ENCODE data around the gene HARBI1.

HARBI1 gene, protein sequence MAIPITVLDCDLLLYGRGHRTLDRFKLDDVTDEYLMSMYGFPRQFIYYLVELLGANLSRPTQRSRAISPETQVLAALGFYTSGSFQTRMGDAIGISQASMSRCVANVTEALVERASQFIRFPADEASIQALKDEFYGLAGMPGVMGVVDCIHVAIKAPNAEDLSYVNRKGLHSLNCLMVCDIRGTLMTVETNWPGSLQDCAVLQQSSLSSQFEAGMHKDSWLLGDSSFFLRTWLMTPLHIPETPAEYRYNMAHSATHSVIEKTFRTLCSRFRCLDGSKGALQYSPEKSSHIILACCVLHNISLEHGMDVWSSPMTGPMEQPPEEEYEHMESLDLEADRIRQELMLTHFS

DNA sequence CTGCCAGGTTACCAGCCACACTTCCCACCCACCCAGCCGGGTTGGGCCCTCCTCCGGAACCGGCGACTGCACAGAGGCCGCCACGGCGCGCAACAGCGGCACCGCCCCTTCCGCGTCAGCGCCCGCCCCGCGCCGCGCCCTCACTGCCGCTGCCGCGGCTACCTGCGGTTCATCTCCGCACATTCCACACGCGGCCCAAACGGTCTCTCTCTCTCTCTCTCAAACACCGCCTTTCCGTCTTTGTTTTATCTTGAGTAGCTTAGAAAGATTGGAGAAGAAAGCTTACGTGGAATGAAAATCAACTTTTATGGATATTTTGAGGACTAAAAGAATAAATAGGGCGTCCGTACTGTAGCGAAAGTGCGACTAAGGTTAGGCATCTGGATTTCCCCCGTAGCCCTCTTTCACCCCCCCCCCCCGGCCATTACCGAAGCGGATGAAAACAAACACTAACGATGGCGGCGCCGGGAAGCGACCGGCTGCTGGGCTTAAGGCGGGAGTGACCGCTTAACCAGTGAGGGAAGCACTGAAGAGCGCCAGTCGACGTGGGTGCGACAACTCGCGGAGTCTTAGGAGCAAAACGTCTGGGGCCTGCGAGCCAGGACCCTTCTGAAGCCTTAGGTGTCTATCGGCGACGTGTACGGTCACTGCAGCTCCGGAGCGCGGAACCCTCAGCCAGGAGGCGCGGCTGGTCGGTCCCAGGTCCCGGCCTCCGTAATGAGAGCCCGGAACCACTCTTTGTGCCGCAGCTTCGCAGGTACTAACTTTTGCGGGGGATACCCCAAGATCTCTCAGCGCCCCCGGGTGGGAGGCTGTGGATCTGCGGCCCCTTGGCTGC, at the start of gene HARBI1, which contains the start of gene ATG13:
HARBI1 (minus strand) TSS at position 94 of the 838 bp plus-strand sequence. CDS start 990 bp downstream, outside the sequence.
ATG13 (plus strand) TSS at position 420 of the 838 bp plus-strand sequence. CDS start 26,739 bp downstream, outside the sequence.
- peak; percentile 89 for DNase-seq (ENCODE audit: low read depth)

DNA sequence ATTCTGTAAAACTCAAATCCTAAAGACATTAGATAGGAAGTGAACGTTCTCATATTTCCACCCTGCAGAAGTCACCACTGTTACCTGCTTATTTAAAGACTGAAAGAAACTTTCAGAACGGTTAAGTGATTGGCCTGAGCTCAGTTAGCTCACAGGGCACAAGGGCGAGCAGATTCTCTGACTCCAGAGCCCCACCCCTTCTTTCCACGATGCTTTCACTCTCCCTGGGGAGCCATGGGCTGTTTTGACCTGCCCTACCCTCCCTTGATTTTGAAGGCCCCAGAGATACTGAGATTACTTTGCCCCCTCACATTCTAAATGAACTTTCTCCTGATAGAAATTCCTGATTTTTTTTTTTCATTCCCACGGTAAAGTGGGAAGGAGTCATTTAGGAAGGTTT, 49.5 kb upstream of the HARBI1 start:
- DNase-seq (ENCODE audit: low read depth) = no peak

DNA sequence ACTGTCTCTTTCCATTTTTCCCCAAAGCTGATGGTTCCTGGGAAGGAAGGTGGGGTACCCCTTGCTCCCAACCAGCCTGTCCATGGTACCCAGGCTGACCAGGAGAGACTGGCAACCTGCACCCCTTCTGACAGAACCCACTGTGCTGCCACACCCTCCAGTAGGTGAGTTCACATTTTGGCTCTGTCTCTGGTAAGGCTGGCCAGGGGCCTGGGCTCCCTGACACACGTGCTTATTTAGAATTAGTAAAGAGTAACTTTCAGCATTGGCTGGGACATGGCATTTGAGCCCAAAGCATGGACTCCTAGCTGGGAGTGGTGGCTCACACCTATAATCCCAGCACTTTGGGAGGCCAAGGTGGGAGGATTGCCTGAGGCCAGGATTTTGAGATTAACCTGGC, 48.3 kb upstream of the HARBI1 start:
- DNase-seq (ENCODE audit: low read depth) = no peak

DNA sequence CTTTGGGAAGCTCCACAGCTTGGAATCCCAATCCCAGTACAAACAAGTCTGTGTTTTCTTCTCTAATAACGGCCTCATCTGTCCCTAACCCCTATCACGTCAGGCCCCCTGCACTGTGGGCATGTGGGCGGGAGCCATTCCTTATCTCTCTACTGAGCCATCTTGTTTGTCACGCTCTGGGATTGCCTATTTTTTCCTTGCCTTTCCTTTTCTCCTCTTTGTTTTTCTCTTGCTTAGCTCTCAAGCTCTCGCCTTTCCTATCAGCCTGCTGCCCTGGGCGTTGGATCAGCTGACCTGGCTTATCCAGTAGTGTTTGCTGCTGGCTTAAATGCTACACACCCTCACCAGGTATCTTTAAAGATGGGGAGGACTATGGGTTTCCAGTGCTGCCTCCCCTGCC, 47.6 kb upstream of the HARBI1 start:
- no peak for DNase-seq (ENCODE audit: low read depth)

DNA sequence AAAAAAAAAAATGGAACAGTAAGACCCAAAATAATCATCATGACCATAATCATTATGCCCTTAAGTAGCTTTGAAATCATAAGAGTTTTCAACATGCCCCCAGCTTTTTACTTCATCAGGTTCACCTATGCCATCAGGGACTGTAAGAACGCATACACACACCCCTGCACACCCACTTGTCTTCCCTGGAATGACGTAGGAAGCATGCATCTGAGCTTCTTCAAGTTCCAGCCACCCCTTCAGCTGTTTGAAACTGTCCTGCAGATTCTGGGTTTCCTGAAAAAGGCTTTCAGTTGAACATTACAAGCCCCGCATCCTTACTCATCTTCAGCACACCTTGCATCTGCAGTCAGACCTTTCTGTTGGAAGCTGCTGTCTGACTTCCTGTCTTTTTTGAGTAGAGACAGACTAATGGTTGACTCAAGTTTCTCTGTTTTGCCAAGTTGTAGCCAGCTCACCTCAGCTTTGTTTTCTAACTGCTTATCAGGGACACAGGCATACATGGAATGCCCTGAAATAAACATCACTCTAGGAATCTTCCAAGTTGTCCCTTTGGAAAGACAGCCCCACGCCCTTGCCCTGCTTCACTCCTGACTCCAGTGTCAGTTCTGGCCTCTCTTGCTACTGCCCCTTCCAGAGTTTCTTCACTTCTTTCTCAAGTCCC, 46.4 kb upstream of the HARBI1 start:
- no peak for DNase-seq (ENCODE audit: low read depth)

DNA sequence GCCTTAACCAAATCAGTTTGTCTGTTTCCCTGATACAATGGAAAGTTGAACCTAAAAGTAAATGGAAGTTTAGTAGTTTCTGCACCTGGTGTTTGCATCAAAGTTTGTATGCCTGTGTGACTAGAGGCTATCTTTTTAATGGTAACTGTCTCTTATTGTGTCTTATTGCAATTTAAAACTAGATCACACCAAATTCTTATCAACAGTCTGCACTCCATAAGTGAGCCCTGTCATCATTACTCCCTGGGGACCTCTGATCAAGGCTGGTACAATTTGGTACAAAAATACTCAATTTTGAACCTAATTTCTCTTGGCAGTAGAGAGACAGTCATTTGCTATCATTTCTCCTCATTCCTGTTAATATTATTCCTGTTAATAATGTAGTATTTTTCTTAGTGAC, 45.3 kb upstream of the HARBI1 start:
- DNase-seq (ENCODE audit: low read depth) = no peak

DNA sequence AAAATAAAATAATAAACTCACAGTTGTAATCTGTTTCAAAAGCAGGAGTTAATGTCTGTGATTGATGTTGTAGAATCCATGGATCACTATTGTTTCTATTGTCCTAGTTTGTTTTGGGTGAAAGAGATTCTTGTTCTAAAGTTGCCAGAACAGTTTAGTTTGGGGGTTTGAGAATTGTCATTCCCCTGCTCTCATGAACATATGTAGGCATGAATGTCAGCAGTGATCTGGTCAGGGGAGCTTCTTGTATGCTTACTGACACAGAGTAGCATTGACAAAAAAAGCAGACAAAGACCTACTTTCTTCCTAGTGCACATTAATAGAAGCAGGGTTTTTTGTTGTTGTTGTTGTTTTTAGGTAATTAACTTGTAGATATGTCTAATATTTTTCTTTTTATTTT, 44.8 kb upstream of the HARBI1 start:
- DNase-seq (ENCODE audit: low read depth) = no peak

DNA sequence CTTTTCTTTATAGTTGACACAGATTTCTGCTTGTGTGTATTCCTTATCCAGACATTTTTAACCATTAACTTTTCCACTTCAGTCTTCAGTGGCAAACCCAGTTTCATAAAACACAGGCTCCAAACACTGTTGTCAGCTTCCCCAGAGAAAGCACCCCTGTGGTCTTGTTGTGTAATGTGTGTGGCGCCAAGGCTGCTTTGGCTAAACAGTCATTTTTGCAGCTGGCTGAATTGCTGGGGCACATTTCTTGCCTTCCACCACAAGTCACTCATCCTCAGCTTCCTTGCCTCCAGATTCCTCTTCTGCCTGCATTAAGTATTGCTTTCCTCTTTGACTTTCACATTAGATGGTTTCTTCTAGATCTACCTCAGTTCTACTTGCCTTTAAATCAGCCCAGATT, 42.9 kb upstream of the HARBI1 start:
- no peak for DNase-seq (ENCODE audit: low read depth)

DNA sequence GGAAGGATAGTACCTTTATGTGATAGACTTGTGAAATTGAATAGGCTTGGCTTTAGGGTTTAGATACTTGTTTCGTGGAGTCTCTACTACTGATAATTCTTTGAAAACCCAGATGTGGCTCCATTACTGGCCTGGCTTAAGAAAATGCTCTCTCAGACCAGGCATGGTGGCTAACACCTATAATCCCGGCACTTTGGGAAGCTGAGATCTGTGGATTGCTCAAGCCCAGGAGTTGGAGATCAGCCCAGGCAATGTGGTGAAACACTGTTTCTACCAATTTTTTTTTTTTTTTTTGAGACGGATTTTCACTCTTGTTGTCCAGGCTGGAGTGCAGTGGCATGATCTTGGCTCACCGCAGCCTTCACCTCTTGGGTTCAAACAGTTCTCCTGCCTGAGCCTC, 41.2 kb upstream of the HARBI1 start:
- no peak for DNase-seq (ENCODE audit: low read depth)

DNA sequence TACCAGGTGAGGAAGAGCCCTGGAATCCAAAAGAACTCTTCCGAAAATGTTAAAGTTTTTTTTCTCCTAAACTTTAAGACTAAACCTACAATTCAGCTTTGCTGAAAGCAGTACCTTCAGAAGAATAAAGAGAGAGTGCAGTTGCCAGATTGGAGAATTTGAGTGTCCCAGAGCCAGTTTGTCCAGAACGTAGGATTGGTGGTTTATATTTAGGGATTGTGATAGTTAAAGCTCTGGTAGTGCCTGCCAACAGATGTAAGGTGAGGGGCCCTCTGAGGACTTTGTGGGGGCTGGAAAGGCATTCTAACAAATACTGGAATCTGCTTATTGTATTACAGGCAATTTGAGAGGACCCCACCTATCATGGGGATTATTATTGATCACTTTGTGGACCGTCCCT, 40.2 kb upstream of the HARBI1 start:
- no peak for DNase-seq (ENCODE audit: low read depth)

DNA sequence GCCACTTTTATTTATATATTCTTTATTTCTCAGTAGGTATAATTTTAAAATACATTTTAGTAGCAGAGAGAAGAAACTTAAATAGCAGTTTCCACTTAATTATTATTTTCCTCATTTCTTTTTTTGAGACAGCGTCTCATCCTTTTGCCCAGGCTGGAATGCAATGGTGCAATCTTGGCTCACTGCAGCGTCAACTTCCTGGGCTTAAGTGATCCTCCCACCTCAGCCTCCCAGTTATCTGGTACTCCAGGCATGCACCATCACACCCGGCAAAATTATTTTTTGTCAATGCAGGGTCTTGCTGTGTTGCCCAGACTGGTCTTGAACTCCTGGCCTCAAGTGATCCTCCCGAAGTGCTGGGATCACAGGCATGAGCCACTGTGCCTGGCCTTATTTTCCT, 38.6 kb upstream of the HARBI1 start:
- DNase-seq (ENCODE audit: low read depth) = no peak

DNA sequence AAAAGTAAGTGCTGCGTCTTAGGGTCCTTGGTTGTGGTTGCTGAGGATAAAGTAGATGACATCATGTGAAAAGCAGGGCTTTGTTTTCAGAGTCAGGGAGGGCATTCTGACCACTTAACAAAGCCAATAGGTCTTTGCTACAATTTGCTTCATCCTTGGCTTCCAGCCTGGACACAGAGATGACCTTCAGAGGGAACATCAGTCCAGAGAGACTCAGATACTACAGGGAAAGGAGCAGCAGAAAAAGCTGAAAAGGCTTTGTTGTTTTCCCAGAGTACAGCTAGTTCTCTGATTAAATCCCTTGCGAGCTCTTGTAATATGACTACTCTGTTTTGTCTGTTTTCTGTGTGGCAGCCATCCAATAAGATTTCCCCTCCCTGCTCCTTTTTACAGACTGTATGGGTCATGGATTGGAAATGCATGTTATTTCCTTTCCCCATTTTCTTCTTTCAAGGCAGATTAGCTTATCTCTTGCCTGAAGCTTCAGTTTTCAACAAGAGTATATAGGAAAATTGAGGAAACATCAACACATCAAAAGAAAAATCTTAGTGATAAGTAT, 32.2 kb upstream of the HARBI1 start:
- no peak for DNase-seq (ENCODE audit: low read depth)

DNA sequence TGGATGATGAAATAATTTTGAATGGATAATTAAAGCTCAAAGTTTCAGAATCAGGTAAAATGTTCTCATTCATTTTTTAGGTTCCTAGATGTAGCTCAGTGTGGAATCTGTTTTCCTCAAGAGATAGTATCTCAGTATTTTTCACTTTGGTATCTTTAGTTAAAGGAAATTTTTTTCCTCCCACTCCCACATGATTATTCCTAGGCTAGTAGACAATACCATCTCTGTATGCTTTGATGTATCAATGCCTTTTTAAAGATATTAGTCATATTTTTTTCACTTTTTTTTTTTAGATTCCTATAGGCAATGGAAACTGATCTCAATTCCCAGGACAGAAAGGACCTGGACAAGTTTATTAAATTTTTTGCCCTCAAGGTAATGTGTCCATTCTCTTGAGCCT, 27.0 kb upstream of the HARBI1 start:
- DNase-seq (ENCODE audit: low read depth) = no peak

DNA sequence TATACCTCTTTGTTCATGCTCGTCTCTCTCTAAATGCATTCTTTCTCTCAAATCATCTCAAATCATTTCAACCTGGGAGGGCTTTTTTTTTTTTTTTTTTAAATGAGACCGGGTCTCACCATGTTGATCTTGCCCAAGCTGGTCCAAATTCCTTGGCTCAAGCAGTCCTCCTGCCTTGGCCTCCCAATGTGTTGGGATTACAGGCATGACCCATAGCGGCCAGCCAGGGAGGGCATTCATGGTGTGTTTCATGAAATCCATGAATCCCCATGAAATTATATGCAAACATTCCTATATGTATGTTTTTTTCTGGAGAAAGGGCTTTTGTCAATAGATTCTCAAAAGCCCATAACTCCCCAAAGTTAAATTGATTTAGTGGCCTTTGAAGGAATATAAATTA, 26.5 kb upstream of the HARBI1 start:
- no peak for DNase-seq (ENCODE audit: low read depth)

DNA sequence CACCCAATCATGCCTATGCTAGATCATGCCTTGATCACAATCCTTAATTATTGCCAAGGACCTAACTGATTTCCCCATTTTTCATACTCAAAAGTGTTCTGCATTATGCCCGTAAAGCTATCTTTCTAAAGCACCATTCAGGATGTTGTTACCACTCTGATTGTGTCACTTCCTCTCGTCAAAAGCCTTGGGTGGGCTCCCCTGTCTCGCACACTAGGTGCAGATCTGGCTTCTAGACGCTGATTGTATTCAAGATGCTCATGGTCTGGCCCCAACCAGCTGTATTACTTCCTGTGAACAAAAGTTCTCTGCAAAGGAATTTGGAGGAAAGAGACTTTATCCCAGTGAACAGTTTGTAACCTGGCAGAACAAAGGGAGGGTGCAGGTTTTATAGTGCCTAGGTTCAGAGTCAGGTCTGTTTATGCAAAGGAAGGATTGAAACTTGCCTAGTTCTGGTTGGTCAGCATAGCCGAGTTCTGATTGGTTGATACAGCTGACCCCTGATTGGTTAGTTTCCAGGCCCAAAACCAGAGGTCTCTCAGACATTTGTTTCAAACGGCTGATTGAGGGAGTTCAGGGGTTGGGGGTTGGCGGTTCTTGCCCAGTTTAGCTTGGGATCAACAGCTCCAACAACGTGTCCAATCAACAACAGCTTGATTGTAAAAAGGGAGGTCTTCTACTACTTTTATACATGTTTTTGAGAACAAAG, 25.8 kb upstream of the HARBI1 start:
- no peak for DNase-seq (ENCODE audit: low read depth)

DNA sequence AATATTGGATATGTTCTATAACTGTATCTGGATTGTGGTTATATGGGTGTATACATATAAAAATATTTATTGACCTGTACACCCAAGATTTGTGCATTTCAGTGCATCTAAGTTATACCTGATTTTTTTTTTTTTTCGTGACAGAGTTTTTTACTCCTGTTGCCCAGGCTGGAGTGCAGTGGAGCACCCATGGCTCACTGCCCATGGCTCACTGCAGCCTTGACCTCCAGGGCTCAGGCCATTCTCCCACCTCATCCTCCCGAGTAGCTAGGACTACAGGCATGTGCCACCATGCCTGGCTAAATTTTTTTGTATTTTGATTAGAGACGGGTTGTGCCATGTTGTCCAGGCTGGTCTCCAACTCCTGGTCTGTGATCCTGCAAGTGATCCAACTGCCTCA, 24.6 kb upstream of the HARBI1 start:
- no peak for DNase-seq (ENCODE audit: low read depth)

DNA sequence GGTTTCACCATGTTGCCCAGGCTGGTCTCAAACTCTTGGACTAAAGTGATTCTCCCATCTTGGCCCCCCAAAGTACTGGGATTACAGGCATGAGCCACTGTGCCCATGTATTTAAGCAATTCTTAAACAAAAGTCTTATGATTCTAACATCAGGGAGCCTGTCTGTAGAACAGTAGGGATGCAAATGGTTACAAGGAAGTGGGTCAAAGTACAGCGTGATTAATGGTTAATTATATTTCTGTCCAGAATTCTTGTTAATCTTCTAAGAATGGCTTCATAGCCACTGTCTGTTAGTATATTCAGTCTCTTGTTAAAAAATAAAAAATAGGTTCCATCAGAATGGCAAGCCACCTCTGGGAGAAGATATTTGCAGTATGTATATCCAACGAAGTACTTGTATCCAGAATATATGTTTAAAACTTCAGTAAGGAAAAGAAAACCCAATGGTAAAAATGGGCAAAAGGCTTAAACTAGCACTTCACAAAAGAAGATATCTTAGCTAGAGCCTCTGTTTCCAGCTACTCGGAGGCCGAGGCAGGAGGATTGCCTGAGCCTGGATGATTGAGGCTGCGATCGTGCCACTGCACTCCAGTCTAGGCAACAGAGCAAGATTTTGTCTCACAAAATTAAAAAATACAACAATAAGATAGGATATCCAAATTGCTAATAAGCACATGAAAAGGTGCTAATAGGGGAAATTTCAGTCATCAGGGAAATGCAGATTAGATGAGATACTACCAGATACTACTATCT, 23.2 kb upstream of the HARBI1 start:
- no peak for DNase-seq (ENCODE audit: low read depth)

DNA sequence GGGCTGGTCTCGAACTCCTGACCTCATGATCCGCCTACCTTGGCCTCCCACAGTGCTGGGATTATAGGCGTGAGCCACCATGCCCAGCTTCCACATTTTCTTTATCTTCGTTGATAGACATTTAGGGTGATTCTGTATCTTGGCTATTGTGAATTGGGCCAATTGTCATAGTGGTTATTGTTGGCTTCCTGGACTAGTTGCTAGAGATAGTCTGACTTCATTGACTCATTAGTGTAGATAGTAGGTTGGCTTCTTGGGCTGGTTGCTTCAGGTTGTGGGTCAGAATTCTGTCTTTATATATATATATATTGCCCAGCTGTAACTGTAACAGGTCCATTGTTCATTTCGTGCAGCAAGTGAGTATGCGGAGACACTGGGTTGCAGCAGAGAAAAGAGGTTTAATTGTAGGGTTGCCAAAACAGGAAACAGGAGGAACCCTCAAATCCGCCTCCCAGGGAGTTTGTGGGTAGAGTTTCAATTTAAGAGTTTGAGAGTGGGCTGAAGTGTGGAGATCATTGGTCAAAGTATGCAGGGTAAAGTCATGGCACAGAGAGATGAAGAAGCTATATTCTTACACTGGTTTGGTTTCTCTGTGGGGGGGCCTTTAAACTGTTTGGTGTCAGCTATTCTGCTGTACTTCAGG, 22.3 kb upstream of the HARBI1 start:
- no peak for DNase-seq (ENCODE audit: low read depth)

DNA sequence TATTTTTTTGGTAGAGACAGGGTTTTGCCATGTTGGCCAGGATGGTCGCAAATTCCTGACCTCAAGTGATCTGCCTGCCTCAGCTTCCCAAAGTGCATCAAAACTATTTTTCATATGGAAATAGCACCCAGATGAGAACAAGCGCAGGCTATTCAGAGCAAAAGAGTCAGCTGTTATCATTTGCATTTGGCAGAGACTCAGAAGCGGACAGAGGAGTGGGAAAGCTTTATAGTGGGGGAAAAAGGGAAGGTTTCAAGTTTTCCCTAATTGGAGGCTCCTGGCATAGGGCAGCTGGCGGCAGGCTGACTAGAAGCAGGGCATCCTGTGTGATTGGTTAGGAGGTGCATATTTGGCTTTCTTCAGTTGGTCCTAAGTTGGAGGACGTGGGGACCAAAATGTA, 20.5 kb upstream of the HARBI1 start:
- DNase-seq (ENCODE audit: low read depth) = no peak

DNA sequence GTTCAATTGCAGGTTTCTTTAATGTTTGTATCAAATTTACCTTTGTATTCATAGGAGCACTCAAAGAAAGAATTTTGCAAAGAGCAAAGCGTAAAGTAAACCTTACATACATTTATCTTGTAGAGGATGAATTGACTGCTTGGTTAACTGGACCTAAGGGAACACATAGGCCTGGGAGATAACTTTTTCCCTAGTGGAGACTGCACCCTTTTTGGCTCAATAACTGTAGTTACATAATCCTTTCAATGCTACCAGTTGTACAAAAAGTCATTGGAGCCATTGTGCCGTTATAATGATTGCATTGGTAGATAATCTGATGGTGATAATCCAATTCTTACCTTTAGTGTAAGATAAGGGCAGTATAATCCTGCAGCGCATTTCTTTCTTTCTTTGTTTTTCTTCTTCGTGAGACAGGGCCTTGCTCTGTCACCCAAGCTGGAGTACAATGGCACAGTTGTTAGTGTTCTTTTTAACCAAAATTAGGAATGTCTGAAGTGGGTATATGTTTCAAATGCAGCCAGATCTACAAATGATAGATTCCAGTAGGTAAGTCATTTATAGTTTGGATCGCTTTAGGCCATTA, 18.6 kb upstream of the HARBI1 start:
- DNase-seq (ENCODE audit: low read depth) = no peak

All from stimulated activated CD4-positive, alpha-beta T cell treated with anti-CD3 and anti-CD28 coated beads, Interleukin-2, amount 100 ng/mL, for 4 hours (primary cell).